Lower leg skin (tissue), 3 donors: ENCODE data around the gene CA10.

Experiments used
- CTCF ChIP-seq, 3 donors: fragments of 450-650 bp; IDR thresholded peaks; one replicate each; pipeline ENCODE4 v1.5.1; 2016; ENCODE audit warnings: antibody characterized with exemption in 3 of 3, mild to moderate bottlenecking in 3 of 3, moderate library complexity in 2 of 3
- POLR2A ChIP-seq, 2 donors: fragments of 450-650 bp; IDR thresholded peaks; one replicate each; pipeline ENCODE4 v1.6.1; 2016 to 2017; ENCODE audit warnings: antibody characterized with exemption in 2 of 2, mild to moderate bottlenecking in 1 of 2, moderate library complexity in 1 of 2

- TF ChIP-seq CTCF (IDR thresholded peaks at IDR 0.05) = no peak
- no peak for TF ChIP-seq POLR2A (IDR thresholded peaks at IDR 0.05)
Observed at GRCh38 chr17:51850201-51850600, 308.3 kb downstream of the CA10 start.
